HEK293T (cell line): Measurements from ENCODE around the gene TDRD12.

Source experiments
- FOXM1 ChIP-seq: fragments of 450-650 bp; IDR thresholded peaks from 2 replicates; pipeline ENCODE4 v1.6.1; 2017; ENCODE audit warnings: mild to moderate bottlenecking, borderline replicate concordance
- HDGF ChIP-seq: fragments of 450-650 bp; IDR thresholded peaks from 2 replicates; pipeline ENCODE4 v1.6.1; 2017; ENCODE audit warnings: antibody characterized with exemption, borderline replicate concordance
- LEF1 ChIP-seq: fragments of 450-650 bp; IDR thresholded peaks from 2 replicates; pipeline ENCODE4 v1.6.1; 2017; ENCODE audit warnings: mild to moderate bottlenecking, borderline replicate concordance
- SUZ12 ChIP-seq: fragments of 450-650 bp; IDR thresholded peaks from 2 replicates; pipeline ENCODE4 v1.6.1; 2016; ENCODE audit warnings: mild to moderate bottlenecking

GRCh38 chr19:32813862-32814425 lies 94.4 kb downstream of the TDRD12 start:
- TF ChIP-seq HDGF = no peak
- no peak for TF ChIP-seq LEF1
- no peak for TF ChIP-seq FOXM1
- no peak for TF ChIP-seq SUZ12
